GM21825 (cell line): ENCODE measurements around the gene CRIP1.
A peak's percentile ranks its signal among the peaks of the same experiment; 100 is the strongest.

Source experiments
- ATAC-seq: cut with Tn5 transposase; IDR thresholded peaks from one replicate; pipeline ENCODE4 v1.9.1; 2021; ENCODE audit warnings: mild to moderate bottlenecking, moderate library complexity; ENCODE audit not compliant: unreplicated experiment

Gene CRIP1

GRCh38 chr14:105480199-105480746 is 6.4 kb upstream of the CRIP1 start:
- no peak for ATAC-seq

- ATAC-seq, result peak; percentile 45
These were observed 5.6 kb upstream of the CRIP1 start for GRCh38 chr14:105480807-105481801.

- peak; percentile 40 for ATAC-seq
These were observed 4.7 kb upstream of the CRIP1 start for GRCh38 chr14:105481886-105482457.

GRCh38 chr14:105482486-105483110 is 4.1 kb upstream of the CRIP1 start:
- ATAC-seq, result no peak

- ATAC-seq, result no peak
These were observed 3.2 kb upstream of the CRIP1 start for GRCh38 chr14:105483300-105484068.

- ATAC-seq, result no peak
These were observed 2.4 kb upstream of the CRIP1 start for GRCh38 chr14:105484069-105484996.

GRCh38 chr14:105484997-105485393 is 1.7 kb upstream of the CRIP1 start:
- ATAC-seq, result no peak

- ATAC-seq, result no peak
These were observed 935 bp upstream of the CRIP1 start for GRCh38 chr14:105485739-105486162.

GRCh38 chr14:105486974-105487448 is 325 bp downstream of the CRIP1 start:
- ATAC-seq, result no peak

- no peak for ATAC-seq
These were observed 831 bp downstream of the CRIP1 start for GRCh38 chr14:105487449-105487985.

- no peak for ATAC-seq
These were observed 1.5 kb downstream of the CRIP1 start for GRCh38 chr14:105487986-105488777.

- no peak for ATAC-seq
These were observed 2.3 kb downstream of the CRIP1 start for GRCh38 chr14:105488781-105489541.

GRCh38 chr14:105489542-105490266 is 3.0 kb downstream of the CRIP1 start:
- ATAC-seq, result no peak

GRCh38 chr14:105490267-105490571 is 3.5 kb downstream of the CRIP1 start:
- peak; percentile 1 for ATAC-seq

GRCh38 chr14:105490572-105491365 is 4.1 kb downstream of the CRIP1 start, which contains the start of gene TEDC1:
TEDC1 (plus strand) TSS chr14:105491246; CDS start chr14:105491376, 130 bp downstream.
- peak; percentile 54 for ATAC-seq

GRCh38 chr14:105491366-105491973 is 4.8 kb downstream of the CRIP1 start:
- ATAC-seq, result no peak
